ENCODE results near the gene SLAMF8. TPM values are rescaled to one million over a fixed set of nuclear protein-coding genes. Genes with fewer than 3 reads are reported as not detected.

The SLAMF8 gene
- total and polyA plus RNA-seq, 2 of the 8 experiments (the other 6 are each of a cell fraction or from before 2014, with no cell fraction given) = not detected

- Histone ChIP-seq H4K5ac (ENCODE audit: insufficient read length, low read depth, low read length) (no peak overlapping the region), H3K23me2 (ENCODE audit: low read depth, low read length) (peaks cover 5% of the 10 kb centered on the region; the same call in 1 of the 2 replicates), H3K4me1 (replicated peaks in 1 of 4; ENCODE audit: control insufficient read depth in 3 of 4, insufficient read depth in 4 of 4, low read length in 3 of 4) (peaks cover 2 to 13% (median 7%) of the 10 kb centered on the region in 4 experiments; a peak in 4 of 7 replicates), H4K91ac (replicated peaks; ENCODE audit: insufficient read length, low read length) (no peak overlapping the region), H2AFZ (ENCODE audit: low read length) (no peak overlapping the region), H3K79me2 (ENCODE audit: control insufficient read depth in 1 of 2, insufficient read depth in 2 of 2, low read length in 2 of 2) (no peaks in the 10 kb centered on the region), H3K4me3 (ENCODE audit: extremely low read depth in 1 of 4, insufficient read depth in 2 of 4, low read depth in 3 of 4, low read length in 4 of 4) (no peak overlapping the region), H3K27me3 (replicated peaks in 1 of 4; ENCODE audit: control insufficient read depth in 3 of 4, extremely low read depth in 1 of 4, insufficient read depth in 3 of 4, low read length in 3 of 4) (peaks cover 0 to 2% (median 0%) of the 10 kb centered on the region in 4 experiments; a peak in 1 of 7 replicates), H3K36me3 (ENCODE audit: control insufficient read depth in 2 of 4, insufficient read depth in 4 of 4, low read length in 3 of 4) (no peaks in the 10 kb centered on the region; a peak in 1 of 8 replicates), H3K14ac (ENCODE audit: insufficient read length) (no peak overlapping the region), H3K79me1 (ENCODE audit: low read depth, low read length) (no peaks in the 10 kb centered on the region), H3K23ac (ENCODE audit: insufficient read length) (no peak overlapping the region), H3K56ac (replicated peaks; ENCODE audit: insufficient read length, low read depth, low read length) (no peak overlapping the region), H2BK20ac (ENCODE audit: low read length) (no peak overlapping the region), H2BK15ac (ENCODE audit: low read length) (no peak overlapping the region), H2BK5ac (ENCODE audit: low read depth, low read length) (no peak overlapping the region), H3K9me3 (ENCODE audit: insufficient read depth in 2 of 2, low read depth in 1 of 2, low read length in 1 of 2) (no peaks in the 10 kb centered on the region), H3K27ac (ENCODE audit: low read depth, low read length) (no peak overlapping the region), H3K4ac (replicated peaks; ENCODE audit: insufficient read length, low read depth, low read length) (no peak overlapping the region), H2BK12ac (ENCODE audit: low read depth, low read length) (no peak overlapping the region), H4K8ac (ENCODE audit: extremely low read depth, insufficient read depth, low read length) (no peak overlapping the region), H2AK5ac (ENCODE audit: low read depth, low read length) (no peak overlapping the region), H3K9ac (replicated peaks in 1 of 4; ENCODE audit: extremely low read depth in 1 of 4, low read depth in 3 of 4, low read length in 3 of 4) (no peak overlapping the region), H2BK120ac (replicated peaks; ENCODE audit: low read depth, low read length) (no peak overlapping the region), H3K18ac (ENCODE audit: extremely low read depth, low read length) (no peak overlapping the region), H3K4me2 (ENCODE audit: insufficient read depth in 1 of 2, low read depth in 2 of 2, low read length in 2 of 2) (no peak overlapping the region), H4K20me1 (replicated peaks in 1 of 2; ENCODE audit: control insufficient read depth in 1 of 2, insufficient read depth in 2 of 2, low read length in 2 of 2) (peaks cover 0 to 3% of the 10 kb centered on the region in 2 experiments)
- no peak for DNase-seq (ENCODE audit: low read depth in 1 of 2, low spot score in 2 of 2)
- TF ChIP-seq CTBP2 (IDR thresholded peaks at IDR 0.05; ENCODE audit: borderline replicate concordance, insufficient read depth, insufficient read length, low read length) = no peak
- TF ChIP-seq NANOG (IDR thresholded peaks at IDR 0.05; ENCODE audit: insufficient read depth, low read depth, low read length, poor library complexity, severe bottlenecking) = no peak
- TF ChIP-seq TAF7 (optimal IDR thresholded peaks at IDR 0.05; ENCODE audit: borderline replicate concordance, low read depth, low read length) = no peak
- TF ChIP-seq ASH2L (IDR thresholded peaks at IDR 0.05; ENCODE audit: low read length) = no peak
- TF ChIP-seq CHD1 (IDR thresholded peaks at IDR 0.05; ENCODE audit: low read depth, low read length) = no peak
- no peak for TF ChIP-seq SIN3A (conservative IDR thresholded peaks at IDR 0.05 in 1 of 2, IDR thresholded peaks at IDR 0.05 in 1 of 2; ENCODE audit: low read depth in 1 of 2, low read length in 2 of 2)
- TF ChIP-seq SAP30 (IDR thresholded peaks at IDR 0.05; ENCODE audit: insufficient read depth, insufficient replicate concordance, low read length) = no peak
- WGBS, 2 experiments (ENCODE audit: extremely low coverage in 1 of 2, insufficient coverage in 1 of 2, insufficient read length in 1 of 2, insufficient replicate concordance in 2 of 2, low coverage in 1 of 2, low lambda C conversion rate in 2 of 2, missing lambda C conversion rate in 1 of 2) = 89% methylated on average over 2 of the region's 2 CpGs; no CpG with 5 or more reads in 1 of the 2 experiments
- ChIA-PET POLR2A (ENCODE audit: partially characterized antibody) (no interaction called here), CTCF (ENCODE audit: partially characterized antibody) (interaction anchor here (0.5 to 3.2 kb wide), 5 partner anchors 19 to 619 kb away, joined by 3 to 16 read pairs (median 6); no protein-coding TSS in a partner anchor)
- no peak for FAIRE-seq
Observed at GRCh38 chr1:159779403-159779851, 47.2 kb upstream of the SLAMF8 start.
